T-helper 17 cell (primary cell): ENCODE data around the gene ARL13A. TPM values are rescaled to one million over a fixed set of nuclear protein-coding genes. Genes with fewer than 3 reads are reported as not detected.
A peak's percentile ranks its signal among the peaks of the same experiment; 100 is the strongest.
"Not testable (repeated sequence)": the region's sequence is repeated elsewhere in the genome, so short reads cannot be mapped to it uniquely, and the experiment has no call there.

Experiments used
- ATAC-seq: fragments of 150-1000 bp; cut with Tn5 transposase; 2 replicates; pipeline ENCODE4 v1.10.0; 2021; ENCODE audit warnings: mild to moderate bottlenecking, moderate library complexity
- DNase-seq, 3 donors: peaks; one replicate each; pipeline versions ENCODE4 v3.0.0 to v3.0.0-alpha.2; 2020 to 2021
- H3K9me3 ChIP-seq: one replicate; pipeline ENCODE4 v1.7.0; 2013; ENCODE audit warnings: low read length, mild to moderate bottlenecking; ENCODE audit not compliant: control insufficient read depth, poor library complexity, severe bottlenecking
- H3K27ac Mint-ChIP-seq: one replicate; pipeline ENCODE4 v1.8.0; 2022; ENCODE audit warnings: mild to moderate bottlenecking, moderate library complexity, mixed read lengths
- H3K27me3 Mint-ChIP-seq: one replicate; pipeline ENCODE4 v1.8.0; 2022; ENCODE audit warnings: mixed read lengths
- H3K36me3 Mint-ChIP-seq: one replicate; pipeline ENCODE4 v1.8.0; 2022; ENCODE audit warnings: low read depth, mixed read lengths
- H3K4me1 Mint-ChIP-seq: one replicate; pipeline ENCODE4 v1.8.0; 2022; ENCODE audit warnings: mild to moderate bottlenecking, mixed read lengths
- H3K4me3 Mint-ChIP-seq: one replicate; pipeline ENCODE4 v1.8.0; 2022; ENCODE audit warnings: mild to moderate bottlenecking, moderate library complexity, mixed read lengths
- total RNA-seq, 4 donors: library from RNA in 2 of 4; stranded (reverse) in 2 of 4; gene quantifications; one replicate each; pipeline ENCODE4 v1.2.3 and lab custom pipeline; 2022 to 2026

The ARL13A gene
- total RNA-seq, 2 donors from 2014 or later, result not detected

GRCh38 chrX:101012031-101012430 is 42.5 kb downstream of the ARL13A start:
- not testable (repeated sequence) for H3K36me3 Mint-ChIP-seq, DNase-seq

GRCh38 chrX:101022020-101022419 is 52.5 kb downstream of the ARL13A start:
- no peak overlapping the region for H3K27ac Mint-ChIP-seq
- peaks cover 3% of the 10 kb centered on the region for H3K4me1 Mint-ChIP-seq
- ATAC-seq (no peak), DNase-seq (no peak)
- H3K27me3 Mint-ChIP-seq, result no peaks in the 10 kb centered on the region
- H3K36me3 Mint-ChIP-seq, result peaks cover 3% of the 10 kb centered on the region
- H3K9me3 ChIP-seq, result no peaks in the 10 kb centered on the region
- H3K4me3 Mint-ChIP-seq, result no peak overlapping the region

More at GRCh38 chrX:101012031-101012430, 42.5 kb downstream of the ARL13A start:
- not testable (repeated sequence) for H3K4me3 Mint-ChIP-seq, H3K27ac Mint-ChIP-seq, H3K4me1 Mint-ChIP-seq, H3K27me3 Mint-ChIP-seq, H3K9me3 ChIP-seq, ATAC-seq

- peaks cover 12% of the 10 kb centered on the region for H3K4me1 Mint-ChIP-seq
- peak overlapping the region; percentile 9 for H3K27ac Mint-ChIP-seq
- no peaks in the 10 kb centered on the region for H3K27me3 Mint-ChIP-seq
- DNase-seq, result no peak
- H3K36me3 Mint-ChIP-seq, result peaks cover 16% of the 10 kb centered on the region
- H3K4me3 Mint-ChIP-seq, result no peak overlapping the region
- no peaks in the 10 kb centered on the region for H3K9me3 ChIP-seq
- ATAC-seq, result no peak
These were observed 55.6 kb downstream of the ARL13A start for GRCh38 chrX:101025126-101025525.

GRCh38 chrX:101028562-101028961 is 59.1 kb downstream of the ARL13A start:
- ATAC-seq (no peak), DNase-seq (no peak)
- H3K9me3 ChIP-seq, result no peaks in the 10 kb centered on the region
- H3K4me3 Mint-ChIP-seq, result no peak overlapping the region
- H3K4me1 Mint-ChIP-seq, result peaks cover 12% of the 10 kb centered on the region
- H3K36me3 Mint-ChIP-seq, result peaks cover 16% of the 10 kb centered on the region
- no peak overlapping the region for H3K27ac Mint-ChIP-seq
- no peaks in the 10 kb centered on the region for H3K27me3 Mint-ChIP-seq

- ATAC-seq (no peak), DNase-seq (no peak)
- Mint-ChIP-seq H3K4me1 (peaks cover 12% of the 10 kb centered on the region), H3K27me3 (no peaks in the 10 kb centered on the region), H3K4me3 (no peak overlapping the region), H3K27ac (no peak overlapping the region), H3K36me3 (peaks cover 16% of the 10 kb centered on the region)
- H3K9me3 ChIP-seq, result no peaks in the 10 kb centered on the region
These were observed 60.2 kb downstream of the ARL13A start for GRCh38 chrX:101029665-101030064.

GRCh38 chrX:101037231-101037630 is 67.7 kb downstream of the ARL13A start:
- H3K9me3 ChIP-seq, result no peaks in the 10 kb centered on the region
- H3K27ac Mint-ChIP-seq, result no peak overlapping the region
- ATAC-seq, result no peak
- H3K36me3 Mint-ChIP-seq, result no peaks in the 10 kb centered on the region
- no peak for DNase-seq
- no peak overlapping the region for H3K4me3 Mint-ChIP-seq
- peaks cover 2% of the 10 kb centered on the region for H3K4me1 Mint-ChIP-seq
- no peaks in the 10 kb centered on the region for H3K27me3 Mint-ChIP-seq

GRCh38 chrX:101040197-101040596 is 70.7 kb downstream of the ARL13A start:
- ATAC-seq, result no peak

More at GRCh38 chrX:101040197-101040596, 70.7 kb downstream of the ARL13A start:
- no peaks in the 10 kb centered on the region for H3K27me3 Mint-ChIP-seq
- H3K4me3 Mint-ChIP-seq, result no peak overlapping the region
- no peaks in the 10 kb centered on the region for H3K9me3 ChIP-seq
- no peak for DNase-seq
- no peak overlapping the region for H3K27ac Mint-ChIP-seq
- H3K36me3 Mint-ChIP-seq, result no peaks in the 10 kb centered on the region
- peaks cover 5% of the 10 kb centered on the region for H3K4me1 Mint-ChIP-seq

Other genes starting within 250 kb of the ARL13A start
- gene SYTL4, start 237.6 kb upstream of the ARL13A start, total RNA-seq, result 1 to 10 TPM in 1 of 2 donors, under 1 TPM in 1; 0.20 to 8.2 TPM
- gene CSTF2, start 149.3 kb upstream of the ARL13A start, total RNA-seq, result 10 to 100 TPM; 11.4 to 11.6 TPM
- gene NOX1, start 95.3 kb upstream of the ARL13A start, total RNA-seq, result not detected
- under 1 TPM; 0.18 to 0.30 TPM for gene XKRX, start 40.8 kb upstream of the ARL13A start, total RNA-seq
- 10 to 100 TPM; 30.5 to 35.3 TPM for gene TRMT2B, start 82.4 kb downstream of the ARL13A start, total RNA-seq
- gene TMEM35A, start 109.2 kb downstream of the ARL13A start, total RNA-seq, result not detected
- under 1 TPM; 0.17 to 0.52 TPM for gene CENPI, start 128.5 kb downstream of the ARL13A start, total RNA-seq